GM12865 (cell line): ENCODE measurements around the gene HNRNPAB.
"Not testable (repeated sequence)": the region's sequence is repeated elsewhere in the genome, so short reads cannot be mapped to it uniquely, and the experiment has no call there.

ENCODE experiments used
- DNase-seq: peaks from one replicate; pipeline ENCODE4 v3.0.0; 2010; ENCODE audit warnings: low read depth
- H3K4me3 ChIP-seq: 2 replicates; pipeline ENCODE4 v1.5.1; 2011; ENCODE audit warnings: mild to moderate bottlenecking, low read depth, low read length, control low read depth
- TF ChIP-seq, protein P1 (sequence below): IDR thresholded peaks from 2 replicates; pipeline ENCODE4 v1.5.1; 2011; ENCODE audit warnings: low read length, control low read depth, low read depth, inconsistent platforms; ENCODE audit not compliant: insufficient read depth; ENCODE audit errors: missing control alignments

HNRNPAB gene

DNA sequence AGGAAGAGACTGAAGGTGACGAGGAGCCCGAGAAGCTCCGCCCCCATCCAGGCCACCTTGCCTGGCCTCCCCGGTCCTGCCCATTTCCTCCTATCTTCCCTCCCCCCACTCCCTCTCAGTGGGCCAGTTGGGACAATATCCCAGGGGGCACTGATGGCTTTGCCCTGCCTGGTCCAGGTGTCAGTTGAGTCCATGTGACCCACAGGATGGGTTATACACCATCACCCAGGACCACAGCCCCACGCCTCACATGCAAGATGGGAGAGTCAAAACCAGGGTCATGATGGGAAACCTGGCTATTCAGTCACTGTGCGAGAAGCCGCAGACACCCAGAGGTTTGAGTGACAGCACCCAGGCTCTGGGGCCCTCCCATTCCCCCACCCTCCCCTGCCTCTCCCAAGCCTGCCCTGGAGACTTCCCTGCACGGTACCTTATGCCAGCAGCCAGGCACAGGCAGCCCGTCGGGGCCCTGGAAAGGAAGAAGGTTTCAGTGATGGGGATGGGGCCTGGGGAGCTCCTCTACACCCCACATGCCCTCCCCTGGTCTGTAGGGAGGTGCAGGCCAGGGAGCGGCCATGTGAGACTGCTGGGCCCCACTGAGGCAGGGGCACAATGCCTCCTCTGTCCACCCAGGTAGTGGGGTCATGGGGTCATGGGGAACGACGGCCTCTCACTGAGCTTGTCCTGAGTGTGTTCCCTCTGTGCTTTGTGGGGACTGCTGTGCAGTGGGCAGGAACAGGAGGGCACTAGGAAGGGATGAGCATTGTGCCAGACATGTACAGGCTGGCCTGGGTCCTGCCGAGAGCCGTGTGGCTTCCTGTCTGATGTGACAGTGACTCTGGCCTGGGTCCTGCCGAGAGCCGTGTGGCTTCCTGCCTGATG is 34.6 kb downstream of the HNRNPAB start:
- TF ChIP-seq, protein P1, sequence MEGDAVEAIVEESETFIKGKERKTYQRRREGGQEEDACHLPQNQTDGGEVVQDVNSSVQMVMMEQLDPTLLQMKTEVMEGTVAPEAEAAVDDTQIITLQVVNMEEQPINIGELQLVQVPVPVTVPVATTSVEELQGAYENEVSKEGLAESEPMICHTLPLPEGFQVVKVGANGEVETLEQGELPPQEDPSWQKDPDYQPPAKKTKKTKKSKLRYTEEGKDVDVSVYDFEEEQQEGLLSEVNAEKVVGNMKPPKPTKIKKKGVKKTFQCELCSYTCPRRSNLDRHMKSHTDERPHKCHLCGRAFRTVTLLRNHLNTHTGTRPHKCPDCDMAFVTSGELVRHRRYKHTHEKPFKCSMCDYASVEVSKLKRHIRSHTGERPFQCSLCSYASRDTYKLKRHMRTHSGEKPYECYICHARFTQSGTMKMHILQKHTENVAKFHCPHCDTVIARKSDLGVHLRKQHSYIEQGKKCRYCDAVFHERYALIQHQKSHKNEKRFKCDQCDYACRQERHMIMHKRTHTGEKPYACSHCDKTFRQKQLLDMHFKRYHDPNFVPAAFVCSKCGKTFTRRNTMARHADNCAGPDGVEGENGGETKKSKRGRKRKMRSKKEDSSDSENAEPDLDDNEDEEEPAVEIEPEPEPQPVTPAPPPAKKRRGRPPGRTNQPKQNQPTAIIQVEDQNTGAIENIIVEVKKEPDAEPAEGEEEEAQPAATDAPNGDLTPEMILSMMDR = no peak
- peak; percentile 52 for DNase-seq
- H3K4me3 ChIP-seq = peak overlapping the region; percentile 33

DNA sequence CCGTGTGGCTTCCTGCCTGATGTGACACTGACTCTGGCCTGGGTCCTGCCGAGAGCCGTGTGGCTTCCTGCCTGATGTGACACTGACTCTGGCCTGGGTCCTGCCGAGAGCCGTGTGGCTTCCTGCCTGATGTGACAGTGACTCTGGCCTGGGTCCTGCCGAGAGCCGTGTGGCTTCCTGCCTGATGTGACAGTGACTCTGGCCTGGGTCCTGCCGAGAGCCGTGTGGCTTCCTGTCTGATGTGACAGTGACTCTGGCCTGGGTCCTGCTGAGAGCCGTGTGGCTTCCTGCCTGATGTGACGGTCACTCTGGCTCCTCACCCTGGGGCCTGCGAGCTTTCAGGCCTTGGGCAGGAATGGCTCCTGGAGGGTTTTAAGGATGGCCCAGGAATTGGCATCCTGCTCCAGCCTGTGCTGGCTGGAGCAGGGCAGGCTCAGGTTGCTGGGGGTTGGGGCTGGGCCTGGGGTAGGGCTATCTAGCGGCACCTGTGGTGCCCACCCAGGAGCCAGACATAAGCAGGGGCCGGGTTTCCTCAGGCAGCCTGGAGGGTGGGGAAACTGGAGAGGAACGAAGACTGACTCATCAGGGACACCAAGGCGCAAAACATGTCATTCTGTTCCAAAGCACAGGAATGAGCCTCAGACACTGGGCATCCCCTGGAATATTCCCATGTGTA is 35.4 kb downstream of the HNRNPAB start:
- H3K4me3 ChIP-seq = not testable (repeated sequence)
- DNase-seq = peak; percentile 67

DNA sequence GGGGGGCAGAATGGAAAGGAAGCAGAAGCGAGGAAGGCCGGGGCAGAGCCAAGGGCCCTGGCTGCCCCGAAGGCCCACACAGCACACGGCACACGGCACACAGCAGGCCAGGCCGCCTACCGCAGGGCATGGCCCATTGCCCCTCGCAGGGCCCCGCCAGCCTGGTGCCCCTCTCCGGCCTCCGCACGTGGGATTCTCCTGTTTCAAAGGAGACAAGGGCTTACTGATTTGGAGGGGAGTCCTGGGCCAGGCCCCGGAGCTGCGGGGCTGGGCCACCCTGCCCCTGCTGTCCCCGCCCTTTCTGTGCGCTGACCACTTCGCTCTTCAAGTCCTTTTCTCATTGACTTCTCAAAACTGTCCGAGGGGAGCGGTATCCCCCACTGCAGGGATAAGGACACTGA is 36.0 kb downstream of the HNRNPAB start:
- TF ChIP-seq, protein P1 = no peak
- no peak for DNase-seq
- no peak overlapping the region for H3K4me3 ChIP-seq

DNA sequence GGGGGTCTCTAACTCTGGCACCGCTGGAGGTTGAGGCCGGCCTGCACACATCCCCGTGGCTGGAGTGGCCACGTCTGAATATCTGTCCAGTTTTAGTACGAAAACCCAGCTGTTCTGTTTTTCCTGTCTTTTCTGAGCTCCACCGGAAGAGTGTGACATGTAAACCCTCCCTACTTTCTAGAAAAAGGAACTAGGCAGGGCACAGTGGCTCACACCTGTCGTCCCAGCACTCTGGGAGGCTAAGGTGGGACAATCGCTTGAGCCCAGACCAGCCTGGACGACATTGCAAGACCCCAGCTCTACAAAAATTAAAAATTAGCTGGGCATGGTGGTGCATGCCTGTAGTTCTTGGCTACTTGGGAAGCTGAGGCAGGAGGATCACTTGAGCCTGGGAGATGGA is 36.4 kb downstream of the HNRNPAB start:
- H3K4me3 ChIP-seq = no peak overlapping the region
- TF ChIP-seq, protein P1 = no peak
- DNase-seq = peak; percentile 43

DNA sequence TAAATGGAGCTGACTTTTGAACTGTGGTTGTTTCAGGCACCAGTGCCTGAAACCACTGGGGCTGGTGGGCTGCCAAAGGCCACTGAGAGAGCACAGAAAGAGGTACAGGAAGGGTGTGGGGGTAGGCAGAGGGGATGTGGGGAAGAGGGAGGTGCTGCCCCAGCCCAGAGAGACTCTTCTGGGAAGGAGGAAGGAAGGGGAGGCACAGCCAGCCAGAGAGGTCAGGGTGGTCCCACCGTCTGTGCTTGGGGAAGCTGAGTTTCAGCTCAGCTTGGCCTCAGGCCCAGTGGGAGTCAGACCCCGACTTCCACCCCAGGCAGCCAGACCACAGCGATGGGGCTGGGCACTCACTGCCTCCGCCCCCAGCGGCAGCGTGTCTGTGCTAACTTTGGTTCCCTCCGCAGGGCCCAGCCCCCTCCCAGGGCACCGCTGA is 36.9 kb downstream of the HNRNPAB start:
- H3K4me3 ChIP-seq = no peak overlapping the region
- TF ChIP-seq, protein P1 = no peak
- peak; percentile 37 for DNase-seq

DNA sequence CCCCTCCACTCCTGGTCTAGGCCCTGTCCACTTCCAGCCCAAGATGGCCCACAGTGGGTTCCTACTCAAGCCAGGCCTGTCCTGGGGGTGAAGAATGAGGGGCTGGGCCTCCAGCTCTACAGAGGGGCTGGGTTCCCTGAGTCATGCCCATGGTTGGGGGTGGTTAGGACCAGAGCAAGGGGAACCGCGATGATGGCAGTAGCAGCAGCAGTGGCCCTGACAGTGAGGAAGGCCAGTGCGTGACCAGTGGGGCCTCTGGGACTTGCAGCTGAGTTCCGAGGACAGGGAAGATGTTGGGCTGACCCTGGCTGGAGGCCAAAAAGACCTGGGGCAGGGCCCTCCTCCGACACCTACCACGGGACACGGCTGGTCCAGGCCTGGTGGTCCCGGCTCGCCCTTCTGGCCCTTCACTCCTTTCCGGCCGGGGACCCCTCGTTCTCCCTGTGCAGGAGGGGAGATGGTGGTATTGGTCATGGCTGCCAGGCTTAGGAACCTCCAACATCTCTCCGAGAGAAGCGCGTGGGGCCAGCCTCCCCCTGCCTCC is 37.4 kb downstream of the HNRNPAB start:
- H3K4me3 ChIP-seq = no peak overlapping the region

DNA sequence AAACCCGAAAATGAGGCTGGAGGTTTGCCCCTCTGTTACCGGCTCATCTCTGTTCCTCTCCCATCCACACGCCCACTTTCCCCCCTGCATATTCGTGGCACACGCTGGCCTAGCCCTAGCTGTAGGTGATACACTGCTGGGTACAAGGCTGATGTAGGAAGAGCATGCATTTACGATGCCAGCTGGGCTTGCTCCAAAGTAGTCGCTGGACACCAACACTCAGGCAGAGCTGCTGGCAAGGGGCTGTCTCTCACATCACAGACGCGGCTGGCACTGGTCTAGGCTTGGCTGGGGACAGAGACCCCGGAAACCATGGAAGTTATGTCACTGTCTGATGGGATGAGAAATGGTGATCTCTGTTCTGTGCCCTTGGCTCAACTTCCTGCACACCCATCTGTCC is 38.1 kb downstream of the HNRNPAB start:
- no peak for DNase-seq
- no peak overlapping the region for H3K4me3 ChIP-seq
- TF ChIP-seq, protein P1 = no peak

More for the DNA sequence above, 37.4 kb downstream of the HNRNPAB start:
- TF ChIP-seq, protein P1 = no peak
- DNase-seq = no peak
